Right lobe of liver (tissue), 4 donors: ENCODE measurements around the gene SPN.

Experiments used
- POLR2A ChIP-seq: fragments of 450-650 bp; IDR thresholded peaks from one replicate; pipeline ENCODE4 v1.6.1; 2017; ENCODE audit warnings: antibody characterized with exemption, mild to moderate bottlenecking
- TF ChIP-seq, protein P1 (sequence below), 4 donors: fragments of 200-600 bp in 3 of 4; fragments of 450-650 bp in 1 of 4; IDR thresholded peaks; one replicate each; pipeline versions ENCODE4 v1.5.1 to v1.8.0; 2016 to 2022; ENCODE audit warnings: antibody characterized with exemption in 4 of 4, mild to moderate bottlenecking in 2 of 4
- donor health status: DM: no; HTN: no; CAD: no.
- donor health status: DM: no; HTN: no; CAD: no.
- donor health status: DM: no; HTN: yes; CAD: no.

DNA sequence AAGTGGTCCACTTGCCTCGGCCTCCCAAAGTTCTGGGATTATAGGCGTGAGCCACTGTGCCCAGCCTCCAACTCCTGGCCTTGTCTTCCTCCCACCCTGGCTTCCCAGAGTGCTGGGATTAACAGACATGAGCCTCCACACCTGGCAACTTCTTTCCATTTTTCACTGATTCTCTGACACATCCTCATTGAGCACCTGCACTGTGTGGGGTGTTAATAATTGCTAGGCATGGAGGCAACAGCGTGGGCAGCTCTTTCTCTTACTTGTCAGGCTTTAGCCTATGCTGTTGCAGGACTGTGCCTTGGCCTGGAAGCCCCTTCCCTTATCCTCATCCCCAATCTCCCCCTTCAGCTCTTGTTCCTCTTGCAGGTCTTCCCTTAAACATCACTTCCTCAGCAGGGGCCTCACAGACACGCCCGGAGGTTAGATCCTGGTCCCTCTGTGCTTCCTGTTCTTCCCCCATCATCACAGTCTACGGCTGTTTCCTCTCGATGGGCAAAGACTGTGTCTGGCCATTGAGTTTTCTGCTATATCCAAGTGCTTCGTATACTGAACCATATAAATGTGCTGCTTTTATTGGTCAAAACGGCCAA, 23.8 kb downstream of the SPN start:
- TF ChIP-seq, protein P1, sequence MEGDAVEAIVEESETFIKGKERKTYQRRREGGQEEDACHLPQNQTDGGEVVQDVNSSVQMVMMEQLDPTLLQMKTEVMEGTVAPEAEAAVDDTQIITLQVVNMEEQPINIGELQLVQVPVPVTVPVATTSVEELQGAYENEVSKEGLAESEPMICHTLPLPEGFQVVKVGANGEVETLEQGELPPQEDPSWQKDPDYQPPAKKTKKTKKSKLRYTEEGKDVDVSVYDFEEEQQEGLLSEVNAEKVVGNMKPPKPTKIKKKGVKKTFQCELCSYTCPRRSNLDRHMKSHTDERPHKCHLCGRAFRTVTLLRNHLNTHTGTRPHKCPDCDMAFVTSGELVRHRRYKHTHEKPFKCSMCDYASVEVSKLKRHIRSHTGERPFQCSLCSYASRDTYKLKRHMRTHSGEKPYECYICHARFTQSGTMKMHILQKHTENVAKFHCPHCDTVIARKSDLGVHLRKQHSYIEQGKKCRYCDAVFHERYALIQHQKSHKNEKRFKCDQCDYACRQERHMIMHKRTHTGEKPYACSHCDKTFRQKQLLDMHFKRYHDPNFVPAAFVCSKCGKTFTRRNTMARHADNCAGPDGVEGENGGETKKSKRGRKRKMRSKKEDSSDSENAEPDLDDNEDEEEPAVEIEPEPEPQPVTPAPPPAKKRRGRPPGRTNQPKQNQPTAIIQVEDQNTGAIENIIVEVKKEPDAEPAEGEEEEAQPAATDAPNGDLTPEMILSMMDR (IDR thresholded peaks at IDR 0.05) = no peak
- TF ChIP-seq POLR2A = no peak
